ENCODE results near the gene SMIM27. TPM values are rescaled to one million over a fixed set of nuclear protein-coding genes. Genes with fewer than 3 reads are reported as not detected.

SMIM27 gene
- total RNA-seq, 1 experiment from 2014 or later: 8.1 TPM

GRCh38 chr9:32578976-32579375 is 26.8 kb downstream of the SMIM27 start:
- ChIA-PET RAD21 (ENCODE audit: low non-redundant PET in 1 of 2, low total read pairs in 2 of 2, uncharacterized antibody in 2 of 2, unreplicated experiment in 2 of 2) (interaction anchor here (3.4 to 4.0 kb wide), 2 partner anchors 200 kb away, joined by 33 to 38 read pairs; no protein-coding TSS in a partner anchor), POLR2A (interaction anchor here (1.1 to 3.7 kb wide), 2 partner anchors 194 to 200 kb away, joined by 10 to 24 read pairs; partner anchors contain the start of gene ACO1), CTCF (interaction anchor here (0.9 to 13.3 kb wide), 8 partner anchors 10 to 446 kb away, joined by 3 to 553 read pairs (median 16); partner anchors contain the start of genes ACO1, DNAJA1 and RIGI)
- H3K4me3 ChIP-seq (replicated peaks in 1 of 2; ENCODE audit: low read depth in 1 of 2, low read length in 2 of 2): no peak overlapping the region
- DNase-seq (ENCODE audit: low read depth, low spot score) (no peak), ATAC-seq (no peak)
- no peaks in the 10 kb centered on the region for H3K79me2 ChIP-seq (ENCODE audit: insufficient read depth, low read length)
- TF ChIP-seq SIN3A (IDR thresholded peaks at IDR 0.05; ENCODE audit: low read depth) (no peak), POLR2AphosphoS5 (IDR thresholded peaks at IDR 0.05; ENCODE audit: low read depth, low read length) (no peak), YY1 (IDR thresholded peaks at IDR 0.05; ENCODE audit: extremely low read depth, insufficient replicate concordance, low read depth, low read length) (no peak), FOSL1 (IDR thresholded peaks at IDR 0.05; ENCODE audit: low read depth) (no peak), ZNF274 (IDR thresholded peaks at IDR 0.05; ENCODE audit: low read depth, low read length) (no peak), EGR1 (IDR thresholded peaks at IDR 0.05; ENCODE audit: low read depth) (no peak), POLR2A (IDR thresholded peaks at IDR 0.05; ENCODE audit: borderline replicate concordance, extremely low read depth, insufficient read depth, insufficient read length) (no peak), ATF3 (IDR thresholded peaks at IDR 0.05) (no peak), RAD21 (IDR thresholded peaks at IDR 0.05; ENCODE audit: low read depth) (no peak), REST (IDR thresholded peaks at IDR 0.05; ENCODE audit: low read depth) (no peak), MAX (IDR thresholded peaks at IDR 0.05) (no peak), ZBTB33 (IDR thresholded peaks at IDR 0.05; ENCODE audit: extremely low read depth, insufficient replicate concordance, low read length) (no peak), SP1 (IDR thresholded peaks at IDR 0.05; ENCODE audit: low read depth) (no peak)
- no peaks in the 10 kb centered on the region for H3K27me3 ChIP-seq (ENCODE audit: insufficient read depth, low read length)
- no peaks in the 10 kb centered on the region for H4K20me1 ChIP-seq (ENCODE audit: insufficient read depth)
- H3K9ac ChIP-seq (ENCODE audit: low read length): no peak overlapping the region
- no peaks in the 10 kb centered on the region for H3K4me1 ChIP-seq (ENCODE audit: control insufficient read depth in 1 of 2, insufficient read depth in 2 of 2, low read length in 2 of 2)
- no peak overlapping the region for H3K4me2 ChIP-seq (ENCODE audit: low read length)
- BruUV-seq (replicated peaks): no TSS peak
- no peaks in the 10 kb centered on the region for H3K9me2 ChIP-seq (ENCODE audit: insufficient read depth)
- H3K27ac ChIP-seq (ENCODE audit: low read depth, low read length): no peak overlapping the region
- H3K36me3 ChIP-seq (ENCODE audit: control insufficient read depth in 1 of 2, insufficient read depth in 2 of 2, low read length in 2 of 2): no peaks in the 10 kb centered on the region
- H2AFZ ChIP-seq (ENCODE audit: low read depth, low read length, poor library complexity, severe bottlenecking): no peak overlapping the region
- intact Hi-C loops (cut with micrococcal nuclease): loop anchor here (1.0 kb wide), 1 partner anchor 201 kb away; no protein-coding TSS in a partner anchor
- H3K9me3 ChIP-seq (ENCODE audit: control insufficient read depth in 1 of 2, insufficient read depth in 1 of 2, low read depth in 1 of 2, low read length in 2 of 2): no peaks in the 10 kb centered on the region
